RWPE1 (cell line): ENCODE measurements around the gene PARP8.

Experiments used
- CTCF ChIA-PET: fragments of 350-600 bp; sonication (Branson Sonifier 250); formaldehyde crosslinking; extraction: SDS; loops from one replicate; lab custom pipeline; 2021; lab: Yijun Ruan, JAX
- POLR2A ChIA-PET: fragments of 400-600 bp; formaldehyde crosslinking; extraction: SDS; loops from one replicate; lab custom pipeline; 2020; ENCODE audit warnings: antibody characterized with exemption; ENCODE audit not compliant: low non-redundant PET; lab: Yijun Ruan, JAX
- DNase-seq: peaks from one replicate; pipeline ENCODE4 v3.0.0; 2012; ENCODE audit warnings: low spot score
- H3K27ac ChIP-seq: fragments of 450-650 bp; 2 replicates; pipeline ENCODE4 v1.5.1; 2017
- CTCF ChIP-seq: fragments of 450-650 bp; conservative IDR thresholded peaks from 2 replicates; pipeline ENCODE4 v1.5.1; 2017; ENCODE audit warnings: low read depth, mild to moderate bottlenecking

The PARP8 gene

GRCh38 chr5:50839472-50839871 lies 173.0 kb downstream of the PARP8 start:
- no peak for TF ChIP-seq CTCF
- CTCF ChIA-PET, result no interaction called here
- POLR2A ChIA-PET, result no interaction called here
- no peak for DNase-seq
- H3K27ac ChIP-seq, result no peak overlapping the region

GRCh38 chr5:50843091-50843490 lies 176.7 kb downstream of the PARP8 start:
- no peak overlapping the region for H3K27ac ChIP-seq
- ChIA-PET POLR2A (no interaction called here), CTCF (no interaction called here)
- TF ChIP-seq CTCF, result no peak
- DNase-seq, result no peak

DNA sequence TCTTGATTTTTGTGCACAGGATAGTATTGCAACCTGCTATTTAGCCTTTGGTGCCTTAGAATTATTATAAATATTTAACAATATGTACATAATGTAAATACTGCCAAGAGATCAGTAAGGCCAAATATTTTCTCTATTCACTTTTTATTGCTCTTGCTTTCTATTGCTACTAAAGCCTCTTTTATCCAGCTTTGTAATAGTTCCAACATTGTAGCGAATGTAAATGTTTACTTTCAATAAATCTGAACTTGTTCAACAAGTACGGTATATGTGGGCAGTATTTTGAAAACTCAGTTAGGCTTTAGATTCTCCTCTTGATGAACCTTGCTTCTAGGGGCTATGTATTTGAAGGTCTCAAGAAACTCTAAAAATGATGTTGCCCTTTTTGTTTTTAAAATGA lies 179.8 kb downstream of the PARP8 start:
- ChIA-PET CTCF (no interaction called here), POLR2A (no interaction called here)
- no peak overlapping the region for H3K27ac ChIP-seq
- no peak for DNase-seq
- no peak for TF ChIP-seq CTCF

DNA sequence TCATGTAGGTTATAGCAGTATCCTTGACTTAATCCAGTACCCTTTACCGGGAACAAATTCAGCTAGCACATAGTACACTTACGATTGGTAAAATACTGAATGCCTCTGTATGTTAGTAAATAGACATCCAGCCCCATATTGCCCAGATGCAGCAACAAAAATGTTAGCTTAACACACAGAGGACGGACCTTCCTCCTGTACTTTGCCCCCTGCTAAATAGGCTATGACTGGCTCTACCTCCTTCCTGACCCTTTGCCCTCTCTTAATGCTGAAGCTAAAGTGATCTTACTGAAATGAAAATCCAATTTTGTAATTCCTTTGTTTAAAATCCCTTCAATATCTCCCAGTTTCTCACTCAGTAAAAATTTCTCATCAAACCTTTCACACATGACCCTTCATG lies 183.1 kb downstream of the PARP8 start:
- CTCF ChIA-PET, result no interaction called here
- no peak for DNase-seq
- POLR2A ChIA-PET, result no interaction called here
- no peak overlapping the region for H3K27ac ChIP-seq
- no peak for TF ChIP-seq CTCF

GRCh38 chr5:50853151-50853550 lies 186.7 kb downstream of the PARP8 start:
- H3K27ac ChIP-seq, result no peak overlapping the region
- ChIA-PET POLR2A (no interaction called here), CTCF (no interaction called here)
- DNase-seq, result no peak
- no peak for TF ChIP-seq CTCF

DNA sequence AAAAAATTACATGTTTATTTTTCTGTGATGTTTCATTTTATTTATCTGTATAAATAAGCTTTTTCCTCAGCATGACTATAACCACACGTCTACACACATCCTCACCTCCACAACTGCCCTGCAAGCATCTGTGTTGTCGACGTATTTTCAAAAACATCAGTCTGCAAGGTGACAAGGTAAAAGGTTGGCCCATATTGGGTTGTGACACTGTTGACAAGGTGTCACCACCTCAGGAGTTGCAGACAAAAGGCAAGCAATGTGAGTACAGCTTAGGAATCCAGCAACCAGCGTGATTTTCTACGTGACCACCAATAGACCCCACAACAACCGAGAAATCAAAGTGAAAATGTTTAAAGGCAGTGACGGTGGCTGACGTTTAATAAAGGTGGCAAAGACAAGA lies 187.6 kb downstream of the PARP8 start:
- no peak for TF ChIP-seq CTCF
- ChIA-PET CTCF (no interaction called here), POLR2A (no interaction called here)
- no peak for DNase-seq
- H3K27ac ChIP-seq, result no peak overlapping the region

GRCh38 chr5:50855001-50855400 lies 188.6 kb downstream of the PARP8 start:
- ChIA-PET CTCF (no interaction called here), POLR2A (no interaction called here)
- TF ChIP-seq CTCF, result no peak
- no peak overlapping the region for H3K27ac ChIP-seq
- DNase-seq, result no peak
